Mammary epithelial cell (primary cell): ENCODE data around the gene ZAP70.

Experiments
- EZH2 ChIP-seq: IDR thresholded peaks from 2 replicates; pipeline ENCODE4 v1.6.1; 2012; ENCODE audit warnings: low read length, inconsistent platforms, borderline replicate concordance
- TF ChIP-seq, protein P1 (sequence below), 2 donors: IDR thresholded peaks in 1 of 2; conservative IDR thresholded peaks in 1 of 2; 2 replicates each; pipeline ENCODE4 v1.5.1; 2011 to 2012; ENCODE audit warnings: inconsistent platforms in 2 of 2, low read length in 2 of 2, mild to moderate bottlenecking in 2 of 2, control low read depth in 1 of 2, low read depth in 1 of 2; ENCODE audit not compliant: insufficient read depth in 1 of 2; ENCODE audit errors: extremely low read depth in 1 of 2

DNA sequence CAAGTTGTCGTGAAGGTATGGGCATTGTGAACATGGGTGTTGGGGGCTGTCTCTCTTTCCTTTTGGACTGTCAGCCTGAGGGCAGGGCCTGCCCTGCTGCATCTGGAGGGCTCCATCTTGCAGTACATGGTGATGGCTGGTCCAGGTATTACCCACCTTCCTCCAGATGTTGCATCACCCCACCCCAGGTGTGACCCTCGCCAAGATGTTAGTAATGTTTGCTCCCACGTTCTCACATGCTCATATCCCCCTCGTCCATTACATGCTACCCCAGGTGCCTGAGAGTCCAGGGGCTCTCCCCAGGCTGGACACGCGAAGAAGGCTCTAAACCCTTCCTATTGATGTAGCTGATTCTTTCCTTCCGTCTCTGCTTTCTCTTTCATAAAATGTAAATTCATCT, 13.9 kb downstream of the ZAP70 start:
- TF ChIP-seq, protein P1, sequence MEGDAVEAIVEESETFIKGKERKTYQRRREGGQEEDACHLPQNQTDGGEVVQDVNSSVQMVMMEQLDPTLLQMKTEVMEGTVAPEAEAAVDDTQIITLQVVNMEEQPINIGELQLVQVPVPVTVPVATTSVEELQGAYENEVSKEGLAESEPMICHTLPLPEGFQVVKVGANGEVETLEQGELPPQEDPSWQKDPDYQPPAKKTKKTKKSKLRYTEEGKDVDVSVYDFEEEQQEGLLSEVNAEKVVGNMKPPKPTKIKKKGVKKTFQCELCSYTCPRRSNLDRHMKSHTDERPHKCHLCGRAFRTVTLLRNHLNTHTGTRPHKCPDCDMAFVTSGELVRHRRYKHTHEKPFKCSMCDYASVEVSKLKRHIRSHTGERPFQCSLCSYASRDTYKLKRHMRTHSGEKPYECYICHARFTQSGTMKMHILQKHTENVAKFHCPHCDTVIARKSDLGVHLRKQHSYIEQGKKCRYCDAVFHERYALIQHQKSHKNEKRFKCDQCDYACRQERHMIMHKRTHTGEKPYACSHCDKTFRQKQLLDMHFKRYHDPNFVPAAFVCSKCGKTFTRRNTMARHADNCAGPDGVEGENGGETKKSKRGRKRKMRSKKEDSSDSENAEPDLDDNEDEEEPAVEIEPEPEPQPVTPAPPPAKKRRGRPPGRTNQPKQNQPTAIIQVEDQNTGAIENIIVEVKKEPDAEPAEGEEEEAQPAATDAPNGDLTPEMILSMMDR (conservative IDR thresholded peaks at IDR 0.05 in 1 of 2, IDR thresholded peaks at IDR 0.05 in 1 of 2; ENCODE audit: extremely low read depth in 1 of 2, insufficient read depth in 1 of 2, low read depth in 1 of 2, low read length in 2 of 2) = no peak
- no peak for TF ChIP-seq EZH2
